GM23338 (cell line): ENCODE data around the gene DUSP15. TPM values are rescaled to one million over a fixed set of nuclear protein-coding genes. Genes with fewer than 3 reads are reported as not detected.
"Not testable (repeated sequence)": the region's sequence is repeated elsewhere in the genome, so short reads cannot be mapped to it uniquely, and the experiment has no call there.

Source experiments
- ATAC-seq: fragments of 200-7000 bp; cut with Tn5 transposase; 3 replicates; pipeline ENCODE4 v1.9.1; 2020
- DNase-seq: peaks from one replicate; pipeline ENCODE4 v3.0.0-alpha.2; 2015; ENCODE audit warnings: low spot score
- H2AFZ ChIP-seq: fragments of 200-600 bp; sonication (generic); 2 replicates; pipeline ENCODE4 v1.8.0; 2016; ENCODE audit warnings: antibody characterized with exemption, mild to moderate bottlenecking, moderate library complexity
- H3F3A ChIP-seq: fragments of 200-600 bp; sonication (generic); replicated peaks from 2 replicates; pipeline ENCODE4 v1.8.0; 2017; ENCODE audit warnings: antibody characterized with exemption, mixed run types, low read depth
- H3K27ac ChIP-seq: fragments of 200-600 bp; sonication (generic); 2 replicates; pipeline ENCODE4 v1.6.1; 2016; ENCODE audit warnings: low read depth
- H3K27me3 ChIP-seq: fragments of 200-600 bp; sonication (generic); 2 replicates; pipeline ENCODE4 v1.8.0; 2016; ENCODE audit warnings: mild to moderate bottlenecking, mixed run types, moderate library complexity; ENCODE audit not compliant: insufficient read depth
- H3K36me3 ChIP-seq: fragments of 200-600 bp; sonication (generic); 2 replicates; pipeline ENCODE4 v1.8.0; 2016; ENCODE audit warnings: mild to moderate bottlenecking; ENCODE audit not compliant: insufficient read depth
- H3K4me1 ChIP-seq: fragments of 200-600 bp; sonication (generic); 2 replicates; pipeline ENCODE4 v1.8.0; 2016; ENCODE audit warnings: mild to moderate bottlenecking, moderate library complexity; ENCODE audit not compliant: insufficient read depth
- H3K4me2 ChIP-seq: fragments of 200-600 bp; sonication (generic); 2 replicates; pipeline ENCODE4 v1.7.1; 2017; ENCODE audit warnings: mixed run types
- H3K4me3 ChIP-seq: fragments of 200-600 bp; sonication (generic); 2 replicates; pipeline ENCODE4 v1.6.1; 2016; ENCODE audit warnings: mixed run types
- H3K79me2 ChIP-seq: fragments of 200-600 bp; sonication (generic); replicated peaks from 2 replicates; pipeline ENCODE4 v1.8.0; 2017; ENCODE audit warnings: mild to moderate bottlenecking; ENCODE audit not compliant: insufficient read depth
- H3K9me2 ChIP-seq: fragments of 200-600 bp; sonication (generic); 2 replicates; pipeline ENCODE4 v1.8.0; 2017; ENCODE audit not compliant: insufficient read depth
- H4K20me1 ChIP-seq: fragments of 200-600 bp; sonication (generic); replicated peaks from 2 replicates; pipeline ENCODE4 v1.8.0; 2017; ENCODE audit warnings: mild to moderate bottlenecking; ENCODE audit not compliant: insufficient read depth
- H3K27ac Mint-ChIP-seq: 2 replicates; pipeline ENCODE4 v1.8.0; 2020; ENCODE audit warnings: inconsistent platforms, mild to moderate bottlenecking, moderate library complexity, mixed read lengths
- H3K27me3 Mint-ChIP-seq: 3 replicates; pipeline ENCODE4 v1.8.0; 2022; ENCODE audit warnings: low read depth, mild to moderate bottlenecking, moderate library complexity, mixed read lengths, inconsistent platforms; ENCODE audit not compliant: insufficient read depth, poor library complexity
- H3K36me3 Mint-ChIP-seq: 3 replicates; pipeline ENCODE4 v1.8.0; 2021; ENCODE audit warnings: low read depth, mild to moderate bottlenecking, inconsistent platforms, moderate library complexity, mixed read lengths
- H3K4me1 Mint-ChIP-seq: 3 replicates; pipeline ENCODE4 v1.8.0; 2020; ENCODE audit warnings: mild to moderate bottlenecking, inconsistent platforms, mixed read lengths
- H3K4me3 Mint-ChIP-seq: 3 replicates; pipeline ENCODE4 v1.8.0; 2021; ENCODE audit warnings: moderate library complexity, mild to moderate bottlenecking, inconsistent platforms, mixed read lengths
- H3K9me3 Mint-ChIP-seq: 3 replicates; pipeline ENCODE4 v1.8.0; 2020; ENCODE audit warnings: moderate library complexity, mild to moderate bottlenecking, inconsistent platforms, mixed read lengths
- CREB1 ChIP-seq: fragments of 250-450 bp; sonication (Bioruptor Pico); IDR thresholded peaks from 2 replicates; pipeline ENCODE4 v1.5.0; 2020; ENCODE audit warnings: low read depth, mild to moderate bottlenecking, moderate library complexity
- CTCF ChIP-seq, 2 experiments: fragments of 200-600 bp in 1 of 2; sonication (generic) in 1 of 2; conservative IDR thresholded peaks; 2 replicates each; pipeline versions ENCODE4 v1.5.1 to v1.6.1; 2016 to 2017; ENCODE audit warnings: antibody characterized with exemption in 2 of 2, low read depth in 2 of 2, mild to moderate bottlenecking in 2 of 2, moderate library complexity in 1 of 2
- EZH2phosphoT487 ChIP-seq: fragments of 200-600 bp; sonication (generic); IDR thresholded peaks from one replicate; pipeline ENCODE4 v1.8.1; 2018; ENCODE audit warnings: antibody characterized with exemption; ENCODE audit not compliant: unreplicated experiment
- NANOG ChIP-seq: IDR thresholded peaks from 2 replicates; pipeline ENCODE4 v1.6.1; 2016; ENCODE audit warnings: antibody characterized with exemption, borderline replicate concordance
- REST ChIP-seq: IDR thresholded peaks from one replicate; pipeline ENCODE4 v1.6.1; 2018; ENCODE audit warnings: antibody characterized with exemption; ENCODE audit not compliant: unreplicated experiment
- STAT1 ChIP-seq: IDR thresholded peaks from one replicate; pipeline ENCODE4 v1.6.1; 2016; ENCODE audit warnings: antibody characterized with exemption; ENCODE audit not compliant: unreplicated experiment
- ZNF331 ChIP-seq: fragments of 250-450 bp; sonication (Bioruptor Pico); IDR thresholded peaks from 2 replicates; pipeline ENCODE4 v1.5.0; 2020; ENCODE audit warnings: low read depth, mild to moderate bottlenecking, moderate library complexity
- polyA plus RNA-seq: library from polyadenylated mRNA; unstranded; fragments of >200 nt; fragmentation: Nextera tagmentation; extraction: Ambion mirVana; gene quantifications from 2 replicates; pipeline ENCODE4 v1.2.1, GENCODE V29; 2016
- total RNA-seq: library from RNA; depleted of rRNA; stranded (reverse); fragments of >200 nt; shearing (Covaris generic); gene quantifications from 2 replicates; pipeline ENCODE4 v1.2.3, GENCODE V29; 2014
- TF ChIP-seq, protein P1 (sequence below): IDR thresholded peaks from 2 replicates; pipeline ENCODE4 v1.6.1; 2016; ENCODE audit warnings: antibody characterized with exemption
- TF ChIP-seq, protein P2 (sequence below): fragments of 250-450 bp; sonication (Bioruptor Pico); IDR thresholded peaks from 2 replicates; pipeline ENCODE4 v1.5.0; 2020; ENCODE audit warnings: mild to moderate bottlenecking, moderate library complexity

Gene DUSP15
- total and polyA plus RNA-seq, 2 experiments from 2014 or later = 0.61 to 2.8 TPM

DNA sequence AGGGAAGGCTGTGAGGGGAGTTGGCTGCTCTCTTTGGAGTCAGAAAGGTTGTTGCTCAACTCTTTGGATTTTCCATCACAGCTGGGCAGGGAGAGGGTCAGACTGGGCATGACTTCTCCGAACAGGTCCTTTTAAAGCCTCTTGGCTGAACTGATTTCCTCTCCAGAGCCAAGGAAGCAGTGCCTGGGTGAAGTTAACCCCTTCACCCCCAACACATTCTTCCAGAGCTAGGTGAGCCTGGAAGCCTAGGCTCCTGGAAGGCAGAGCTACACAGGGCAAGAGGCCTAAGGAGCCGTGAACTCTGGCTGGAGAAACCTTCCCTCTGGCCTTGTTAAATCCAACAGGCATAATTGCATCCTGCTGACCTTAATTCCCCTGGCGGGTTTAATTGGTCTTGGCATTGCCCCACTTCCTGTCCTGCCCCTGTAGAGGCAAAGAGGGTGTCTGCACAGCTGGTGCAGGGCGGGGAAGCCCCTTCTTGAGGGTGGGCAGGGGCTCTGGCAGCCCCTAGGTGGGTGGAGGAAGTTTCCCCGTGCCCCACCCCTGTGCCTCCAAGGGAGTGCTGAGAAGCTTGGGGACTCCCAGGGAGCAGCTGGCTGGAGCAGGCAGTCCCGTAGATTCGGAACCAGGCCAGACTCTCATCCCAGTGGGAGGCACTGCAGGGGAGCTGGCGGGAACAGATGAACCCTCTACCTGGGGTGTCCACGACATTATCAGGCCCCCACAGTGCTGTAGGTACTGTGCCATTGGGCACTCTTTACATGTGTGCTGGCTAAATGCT, 54.7 kb downstream of the DUSP15 start:
- H3K4me1 Mint-ChIP-seq = peaks cover 9% of the 10 kb centered on the region
- H3K27me3 ChIP-seq = no peaks in the 10 kb centered on the region
- no peak overlapping the region for H3K4me3 Mint-ChIP-seq
- peaks cover 9% of the 10 kb centered on the region for H3K27me3 Mint-ChIP-seq
- no peaks in the 10 kb centered on the region for H3K79me2 ChIP-seq
- no peak overlapping the region for H2AFZ ChIP-seq
- H3K4me2 ChIP-seq = peak overlapping the region; percentile 56; the same call in 1 of the 2 replicates
- H3K9me3 Mint-ChIP-seq = no peaks in the 10 kb centered on the region
- no peaks in the 10 kb centered on the region for H3K36me3 Mint-ChIP-seq
- peak overlapping the region; percentile 13; the same call in 1 of the 2 replicates for H3K27ac ChIP-seq
- peaks cover 7% of the 10 kb centered on the region for H4K20me1 ChIP-seq
- no peak for TF ChIP-seq CREB1 (CRISPR knock-in tag)
- no peak for TF ChIP-seq NANOG
- no peak for TF ChIP-seq STAT1
- no peak for TF ChIP-seq EZH2phosphoT487
- TF ChIP-seq, protein P1, sequence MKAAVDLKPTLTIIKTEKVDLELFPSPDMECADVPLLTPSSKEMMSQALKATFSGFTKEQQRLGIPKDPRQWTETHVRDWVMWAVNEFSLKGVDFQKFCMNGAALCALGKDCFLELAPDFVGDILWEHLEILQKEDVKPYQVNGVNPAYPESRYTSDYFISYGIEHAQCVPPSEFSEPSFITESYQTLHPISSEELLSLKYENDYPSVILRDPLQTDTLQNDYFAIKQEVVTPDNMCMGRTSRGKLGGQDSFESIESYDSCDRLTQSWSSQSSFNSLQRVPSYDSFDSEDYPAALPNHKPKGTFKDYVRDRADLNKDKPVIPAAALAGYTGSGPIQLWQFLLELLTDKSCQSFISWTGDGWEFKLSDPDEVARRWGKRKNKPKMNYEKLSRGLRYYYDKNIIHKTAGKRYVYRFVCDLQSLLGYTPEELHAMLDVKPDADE = no peak
- TF ChIP-seq, protein P2, sequence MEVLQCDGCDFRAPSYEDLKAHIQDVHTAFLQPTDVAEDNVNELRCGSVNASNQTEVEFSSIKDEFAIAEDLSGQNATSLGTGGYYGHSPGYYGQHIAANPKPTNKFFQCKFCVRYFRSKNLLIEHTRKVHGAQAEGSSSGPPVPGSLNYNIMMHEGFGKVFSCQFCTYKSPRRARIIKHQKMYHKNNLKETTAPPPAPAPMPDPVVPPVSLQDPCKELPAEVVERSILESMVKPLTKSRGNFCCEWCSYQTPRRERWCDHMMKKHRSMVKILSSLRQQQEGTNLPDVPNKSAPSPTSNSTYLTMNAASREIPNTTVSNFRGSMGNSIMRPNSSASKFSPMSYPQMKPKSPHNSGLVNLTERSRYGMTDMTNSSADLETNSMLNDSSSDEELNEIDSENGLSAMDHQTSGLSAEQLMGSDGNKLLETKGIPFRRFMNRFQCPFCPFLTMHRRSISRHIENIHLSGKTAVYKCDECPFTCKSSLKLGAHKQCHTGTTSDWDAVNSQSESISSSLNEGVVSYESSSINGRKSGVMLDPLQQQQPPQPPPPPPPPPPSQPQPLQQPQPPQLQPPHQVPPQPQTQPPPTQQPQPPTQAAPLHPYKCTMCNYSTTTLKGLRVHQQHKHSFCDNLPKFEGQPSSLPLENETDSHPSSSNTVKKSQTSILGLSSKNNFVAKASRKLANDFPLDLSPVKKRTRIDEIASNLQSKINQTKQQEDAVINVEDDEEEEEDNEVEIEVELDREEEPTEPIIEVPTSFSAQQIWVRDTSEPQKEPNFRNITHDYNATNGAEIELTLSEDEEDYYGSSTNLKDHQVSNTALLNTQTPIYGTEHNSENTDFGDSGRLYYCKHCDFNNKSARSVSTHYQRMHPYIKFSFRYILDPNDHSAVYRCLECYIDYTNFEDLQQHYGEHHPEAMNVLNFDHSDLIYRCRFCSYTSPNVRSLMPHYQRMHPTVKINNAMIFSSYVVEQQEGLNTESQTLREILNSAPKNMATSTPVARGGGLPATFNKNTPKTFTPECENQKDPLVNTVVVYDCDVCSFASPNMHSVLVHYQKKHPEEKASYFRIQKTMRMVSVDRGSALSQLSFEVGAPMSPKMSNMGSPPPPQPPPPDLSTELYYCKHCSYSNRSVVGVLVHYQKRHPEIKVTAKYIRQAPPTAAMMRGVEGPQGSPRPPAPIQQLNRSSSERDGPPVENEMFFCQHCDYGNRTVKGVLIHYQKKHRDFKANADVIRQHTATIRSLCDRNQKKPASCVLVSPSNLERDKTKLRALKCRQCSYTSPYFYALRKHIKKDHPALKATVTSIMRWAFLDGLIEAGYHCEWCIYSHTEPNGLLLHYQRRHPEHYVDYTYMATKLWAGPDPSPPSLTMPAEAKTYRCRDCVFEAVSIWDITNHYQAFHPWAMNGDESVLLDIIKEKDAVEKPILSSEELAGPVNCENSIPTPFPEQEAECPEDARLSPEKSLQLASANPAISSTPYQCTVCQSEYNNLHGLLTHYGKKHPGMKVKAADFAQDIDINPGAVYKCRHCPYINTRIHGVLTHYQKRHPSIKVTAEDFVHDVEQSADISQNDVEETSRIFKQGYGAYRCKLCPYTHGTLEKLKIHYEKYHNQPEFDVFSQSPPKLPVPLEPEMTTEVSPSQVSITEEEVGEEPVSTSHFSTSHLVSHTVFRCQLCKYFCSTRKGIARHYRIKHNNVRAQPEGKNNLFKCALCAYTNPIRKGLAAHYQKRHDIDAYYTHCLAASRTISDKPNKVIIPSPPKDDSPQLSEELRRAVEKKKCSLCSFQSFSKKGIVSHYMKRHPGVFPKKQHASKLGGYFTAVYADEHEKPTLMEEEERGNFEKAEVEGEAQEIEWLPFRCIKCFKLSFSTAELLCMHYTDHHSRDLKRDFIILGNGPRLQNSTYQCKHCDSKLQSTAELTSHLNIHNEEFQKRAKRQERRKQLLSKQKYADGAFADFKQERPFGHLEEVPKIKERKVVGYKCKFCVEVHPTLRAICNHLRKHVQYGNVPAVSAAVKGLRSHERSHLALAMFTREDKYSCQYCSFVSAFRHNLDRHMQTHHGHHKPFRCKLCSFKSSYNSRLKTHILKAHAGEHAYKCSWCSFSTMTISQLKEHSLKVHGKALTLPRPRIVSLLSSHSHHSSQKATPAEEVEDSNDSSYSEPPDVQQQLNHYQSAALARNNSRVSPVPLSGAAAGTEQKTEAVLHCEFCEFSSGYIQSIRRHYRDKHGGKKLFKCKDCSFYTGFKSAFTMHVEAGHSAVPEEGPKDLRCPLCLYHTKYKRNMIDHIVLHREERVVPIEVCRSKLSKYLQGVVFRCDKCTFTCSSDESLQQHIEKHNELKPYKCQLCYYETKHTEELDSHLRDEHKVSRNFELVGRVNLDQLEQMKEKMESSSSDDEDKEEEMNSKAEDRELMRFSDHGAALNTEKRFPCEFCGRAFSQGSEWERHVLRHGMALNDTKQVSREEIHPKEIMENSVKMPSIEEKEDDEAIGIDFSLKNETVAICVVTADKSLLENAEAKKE = no peak
- no peak for TF ChIP-seq CTCF (conservative IDR thresholded peaks at IDR 0.05; ENCODE audit: low read depth in 2 of 2)
- TF ChIP-seq ZNF331 (CRISPR knock-in tag) = no peak
- TF ChIP-seq REST = no peak
- peak overlapping the region; percentile 6; the same call in 1 of the 2 replicates for H3K27ac Mint-ChIP-seq
- peaks cover 8% of the 10 kb centered on the region for H3K4me1 ChIP-seq
- H3F3A ChIP-seq = 0 out of 2 replicates have a peak, but pooled peaks cover 6% of the 10 kb centered on the region
- ATAC-seq = peak; percentile 70
- H3K36me3 ChIP-seq = no peaks in the 10 kb centered on the region
- DNase-seq = peak; percentile 57
- no peaks in the 10 kb centered on the region for H3K9me2 ChIP-seq
- H3K4me3 ChIP-seq = no peak overlapping the region

DNA sequence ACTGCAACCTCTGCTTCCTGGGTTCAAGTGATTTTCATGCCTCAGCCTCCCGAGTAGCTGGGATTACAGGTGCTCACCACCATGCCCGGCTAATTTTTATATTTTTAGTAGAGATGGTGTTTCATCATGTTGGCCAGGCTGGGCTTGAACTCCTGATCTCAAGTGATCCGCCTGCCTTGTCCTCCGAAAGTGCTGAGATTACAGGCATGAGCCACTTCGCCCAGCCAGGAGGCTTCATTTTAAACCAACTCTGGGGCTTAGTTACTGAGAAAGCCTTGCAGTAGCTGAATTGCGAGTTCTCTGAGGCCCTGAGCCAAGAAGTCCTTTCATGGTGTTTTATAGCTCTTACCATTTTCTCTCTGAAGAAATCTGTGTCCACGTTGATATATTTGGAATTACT, 56.2 kb downstream of the DUSP15 start:
- H4K20me1 ChIP-seq, H3K4me1 Mint-ChIP-seq: not testable (repeated sequence)

More for the DNA sequence above, 56.2 kb downstream of the DUSP15 start:
- H2AFZ ChIP-seq, H3K36me3 Mint-ChIP-seq, H3K4me2 ChIP-seq, H3K27me3 Mint-ChIP-seq, H3K27ac Mint-ChIP-seq, H3K27me3 ChIP-seq, ATAC-seq, H3K4me3 Mint-ChIP-seq, H3K9me2 ChIP-seq, H3K9me3 Mint-ChIP-seq, H3F3A ChIP-seq, H3K79me2 ChIP-seq, DNase-seq, H3K27ac ChIP-seq, H3K4me1 ChIP-seq, H3K36me3 ChIP-seq, H3K4me3 ChIP-seq: not testable (repeated sequence)
